Thyroid gland (tissue), 4 donors: ENCODE data around the gene CDYL. TPM values are rescaled to one million over a fixed set of nuclear protein-coding genes. Genes with fewer than 3 reads are reported as not detected.

Experiments used
- DNase-seq, 2 donors: peaks; one replicate each; pipeline ENCODE4 v3.0.0-alpha.2; 2019
- H3K27ac ChIP-seq, 3 donors: fragments of 200-600 bp; sonication (generic); 1 replicate in 2 of 3; 2 replicates in 1 of 3; pipeline ENCODE4 v1.5.1; 2016 to 2019; ENCODE audit warnings: mild to moderate bottlenecking in 1 of 3, moderate library complexity in 1 of 3
- H3K27me3 ChIP-seq: fragments of 200-600 bp; sonication (generic); one replicate; pipeline ENCODE4 v1.5.1; 2019
- H3K36me3 ChIP-seq, 2 donors: fragments of 200-600 bp; sonication (generic); one replicate each; pipeline ENCODE4 v1.5.1; 2016 to 2019
- H3K4me1 ChIP-seq, 2 donors: fragments of 200-600 bp; sonication (generic); one replicate each; pipeline ENCODE4 v1.5.1; 2017 to 2019
- H3K4me3 ChIP-seq, 3 donors: fragments of 200-600 bp; sonication (generic); replicated peaks in 1 of 3; 1 replicate in 2 of 3; 2 replicates in 1 of 3; pipeline ENCODE4 v1.5.1; 2016; ENCODE audit warnings: mild to moderate bottlenecking in 1 of 3
- H3K9me3 ChIP-seq: fragments of 200-600 bp; sonication (generic); one replicate; pipeline ENCODE4 v1.5.1; 2017
- CTCF ChIP-seq, 6 experiments: fragments of 200-600 bp in 3 of 6; fragments of 450-650 bp in 3 of 6; sonication (generic) in 3 of 6; IDR thresholded peaks; one replicate each; pipeline ENCODE4 v1.5.1; 2016 to 2019; ENCODE audit warnings: antibody characterized with exemption in 6 of 6, mild to moderate bottlenecking in 2 of 6, inconsistent platforms in 1 of 6, moderate library complexity in 1 of 6
- POLR2A ChIP-seq, 2 donors: fragments of 450-650 bp; IDR thresholded peaks; one replicate each; pipeline ENCODE4 v1.6.1; 2017; ENCODE audit warnings: antibody characterized with exemption in 2 of 2, mild to moderate bottlenecking in 2 of 2, moderate library complexity in 1 of 2
- WGBS, 2 donors: methylation state at CpG; one replicate each; pipeline ENCODE4 v1.1.5; 2017; 5-methylcytosine and 5-hydroxymethylcytosine counted together
- intact Hi-C: fragments of 100-400 bp; cut with DNase I; formaldehyde crosslinking; loops from one replicate; pipeline ENCODE4 v1.15.1; 2023
- total RNA-seq, 4 donors: library from RNA; depleted of rRNA; stranded (reverse); fragments of >200 nt; gene quantifications; one replicate each; pipeline ENCODE4 v1.2.3, GENCODE V29; 2016

CDYL gene
- total RNA-seq, 4 donors from 2014 or later = 22.6 to 61.4 (median 43.7) TPM

DNA sequence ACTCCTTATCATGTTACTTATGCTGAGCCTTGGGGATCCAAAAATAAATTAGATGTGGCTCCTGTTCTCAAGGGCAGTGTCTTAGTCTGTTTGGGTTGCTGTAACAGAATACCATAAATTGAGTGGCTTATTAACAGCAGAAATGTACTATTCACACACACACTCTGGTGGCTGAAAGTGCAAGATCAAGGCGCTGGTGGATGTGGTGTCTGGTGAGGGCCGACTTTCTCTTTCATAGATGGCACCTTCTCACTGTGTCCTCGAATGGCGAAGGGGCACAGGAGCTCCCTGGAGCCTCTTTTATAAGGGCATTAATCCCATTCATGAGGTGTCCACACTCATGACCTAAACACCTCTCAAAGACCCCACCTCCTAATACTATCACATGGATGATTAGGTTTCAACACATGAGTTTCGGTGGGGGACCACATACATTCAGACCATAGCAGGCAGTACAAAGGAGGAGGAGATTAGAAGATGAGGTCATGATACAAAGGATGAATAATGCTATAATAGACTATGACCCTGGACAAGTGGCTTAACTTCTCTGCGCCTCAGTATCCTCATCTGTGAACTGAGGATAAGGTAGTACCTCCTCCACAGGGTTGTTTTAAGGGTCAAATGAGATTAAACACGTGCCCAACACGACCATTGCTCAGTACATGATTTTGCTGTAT lies 193.5 kb downstream of the CDYL start:
- Histone ChIP-seq H3K27ac (no peak overlapping the region), H3K4me1 (no peaks in the 10 kb centered on the region), H3K9me3 (no peaks in the 10 kb centered on the region), H3K36me3 (no peaks in the 10 kb centered on the region), H3K27me3 (no peaks in the 10 kb centered on the region), H3K4me3 (no peak overlapping the region)
- DNase-seq = no peak
- TF ChIP-seq CTCF (IDR thresholded peaks at IDR 0.05) = no peak
- no peak for TF ChIP-seq POLR2A (IDR thresholded peaks at IDR 0.05)
- intact Hi-C loops = no loop called here
- WGBS, 2 donors = 93 to 94% methylated on average over 8 of the region's 8 CpGs

DNA sequence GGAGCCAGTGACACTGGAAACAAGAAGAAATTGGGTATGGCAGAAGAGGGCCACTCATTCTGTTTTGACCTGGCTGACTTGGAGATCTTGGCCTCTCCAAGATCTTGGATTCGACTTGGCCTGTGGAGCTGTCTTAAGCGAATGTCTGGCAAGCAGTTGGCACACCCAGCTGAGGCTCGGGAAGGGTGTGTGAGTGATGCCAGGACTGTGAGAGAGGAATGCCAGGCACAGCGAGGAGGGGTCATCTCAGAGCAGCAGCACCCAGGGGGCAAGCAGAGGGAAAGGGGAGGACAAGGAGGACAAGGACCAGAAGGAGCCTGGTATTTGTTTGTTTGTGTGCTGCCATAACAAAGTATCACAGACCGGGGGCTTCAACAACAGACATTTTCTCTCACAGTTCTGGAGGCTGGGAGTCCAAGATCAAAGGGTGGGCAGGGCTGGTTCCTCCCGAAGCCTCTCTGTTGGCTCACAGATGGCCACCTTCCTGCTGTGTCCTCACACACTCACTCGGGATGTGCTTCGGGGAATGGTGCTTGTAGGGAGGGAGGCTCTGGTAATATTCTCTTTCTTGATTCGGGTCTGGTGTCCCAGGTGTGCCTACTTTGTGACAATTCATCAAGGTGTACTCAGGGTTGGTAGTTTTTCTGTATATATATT lies 194.7 kb downstream of the CDYL start:
- H3K27ac ChIP-seq = no peak overlapping the region
- 68 to 77% methylated on average over 9 of the region's 9 CpGs for WGBS, 2 donors
- no peaks in the 10 kb centered on the region for H3K9me3 ChIP-seq
- no peak overlapping the region for H3K4me3 ChIP-seq
- TF ChIP-seq CTCF (IDR thresholded peaks at IDR 0.05) (no peak), POLR2A (IDR thresholded peaks at IDR 0.05) (no peak)
- no peaks in the 10 kb centered on the region for H3K4me1 ChIP-seq
- H3K27me3 ChIP-seq = no peaks in the 10 kb centered on the region
- intact Hi-C loops = no loop called here
- DNase-seq = no peak
- no peaks in the 10 kb centered on the region for H3K36me3 ChIP-seq

DNA sequence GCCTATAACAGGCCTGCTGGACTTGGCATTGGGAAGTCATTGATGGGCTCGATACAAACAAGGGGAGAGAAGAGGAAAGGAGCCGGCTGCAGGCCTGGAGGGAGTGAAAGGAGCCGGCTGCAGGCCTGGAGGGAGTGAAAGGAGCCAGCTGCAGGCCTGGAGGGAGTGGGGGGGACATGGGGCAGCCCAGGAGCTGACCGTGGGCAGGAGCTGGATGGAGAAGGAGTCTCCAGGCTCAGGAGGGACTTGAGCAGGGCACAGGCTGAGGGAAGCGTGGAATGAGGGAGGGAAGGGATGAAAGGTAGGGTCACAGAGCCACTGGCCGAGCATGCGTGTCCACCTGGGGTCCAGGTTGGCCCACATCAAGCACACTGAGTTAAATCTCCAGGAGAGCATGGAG lies 195.6 kb downstream of the CDYL start:
- no peak for TF ChIP-seq CTCF (IDR thresholded peaks at IDR 0.05)
- TF ChIP-seq POLR2A (IDR thresholded peaks at IDR 0.05) = no peak
- Histone ChIP-seq H3K27ac (no peak overlapping the region), H3K4me3 (no peak overlapping the region), H3K9me3 (no peaks in the 10 kb centered on the region), H3K4me1 (no peaks in the 10 kb centered on the region), H3K27me3 (no peaks in the 10 kb centered on the region), H3K36me3 (no peaks in the 10 kb centered on the region)
- WGBS, 2 donors = 88 to 92% methylated on average over 7 of the region's 7 CpGs
- no peak for DNase-seq
- intact Hi-C loops = no loop called here

- Histone ChIP-seq H3K4me1 (no peaks in the 10 kb centered on the region), H3K36me3 (no peaks in the 10 kb centered on the region), H3K9me3 (no peaks in the 10 kb centered on the region), H3K4me3 (no peak overlapping the region), H3K27me3 (no peaks in the 10 kb centered on the region), H3K27ac (no peak overlapping the region)
- intact Hi-C loops = no loop called here
- TF ChIP-seq POLR2A (IDR thresholded peaks at IDR 0.05) (no peak), CTCF (IDR thresholded peaks at IDR 0.05) (no peak)
- WGBS, 2 donors = 84 to 90% methylated on average over 10 of the region's 10 CpGs
- DNase-seq = no peak
These were observed 196.2 kb downstream of the CDYL start for GRCh38 chr6:4972438-4972837.

- Histone ChIP-seq H3K27me3 (no peaks in the 10 kb centered on the region), H3K4me1 (no peaks in the 10 kb centered on the region), H3K27ac (no peak overlapping the region), H3K4me3 (no peak overlapping the region), H3K36me3 (no peaks in the 10 kb centered on the region), H3K9me3 (no peaks in the 10 kb centered on the region)
- TF ChIP-seq POLR2A (IDR thresholded peaks at IDR 0.05) = no peak
- no peak for TF ChIP-seq CTCF (IDR thresholded peaks at IDR 0.05)
- WGBS, 2 donors = 88 to 89% methylated on average over 13 of the region's 13 CpGs
- intact Hi-C loops = no loop called here
- DNase-seq = no peak
These were observed 197.2 kb downstream of the CDYL start for GRCh38 chr6:4973415-4973814.
